Natural killer cell (primary cell): ENCODE data around the gene EMC8. TPM values are rescaled to one million over a fixed set of nuclear protein-coding genes. Genes with fewer than 3 reads are reported as not detected.

Experiments
- ATAC-seq, 3 donors: fragments of 150-1000 bp in 2 of 3; fragments of 200-7000 bp in 1 of 3; cut with Tn5 transposase; 1 replicate in 1 of 3; 2 replicates in 2 of 3; pipeline ENCODE4 v1.10.0; 2021; ENCODE audit warnings: mild to moderate bottlenecking in 2 of 3, moderate library complexity in 2 of 3
- DNase-seq, 2 donors: peaks; one replicate each; pipeline versions ENCODE4 v3.0.0 to v3.0.0-alpha.2; 2013 to 2021; ENCODE audit warnings: mixed read lengths in 1 of 2
- H3K27ac ChIP-seq: one replicate; pipeline ENCODE4 v1.5.1; 2013; ENCODE audit warnings: mild to moderate bottlenecking, low read length
- H3K27me3 ChIP-seq: one replicate; pipeline ENCODE4 v1.6.1; 2013; ENCODE audit warnings: low read length; ENCODE audit not compliant: control insufficient read depth, insufficient read depth
- H3K36me3 ChIP-seq: one replicate; pipeline ENCODE4 v1.6.1; 2013; ENCODE audit warnings: low read length; ENCODE audit not compliant: control insufficient read depth, insufficient read depth
- H3K4me1 ChIP-seq: one replicate; pipeline ENCODE4 v1.6.1; 2013; ENCODE audit warnings: low read length; ENCODE audit not compliant: control insufficient read depth, insufficient read depth
- H3K4me3 ChIP-seq: one replicate; pipeline ENCODE4 v1.5.1; 2013; ENCODE audit warnings: low read length
- H3K9me3 ChIP-seq: one replicate; pipeline ENCODE4 v1.6.1; 2013; ENCODE audit warnings: low read length; ENCODE audit not compliant: control insufficient read depth, insufficient read depth
- H3K27ac Mint-ChIP-seq, 2 donors: one replicate each; pipeline ENCODE4 v1.8.0; 2022; ENCODE audit warnings: mild to moderate bottlenecking in 2 of 2, mixed read lengths in 2 of 2, moderate library complexity in 1 of 2
- H3K27me3 Mint-ChIP-seq, 2 donors: one replicate each; pipeline ENCODE4 v1.8.0; 2022; ENCODE audit warnings: low read depth in 2 of 2, mixed read lengths in 2 of 2
- H3K36me3 Mint-ChIP-seq: one replicate; pipeline ENCODE4 v1.8.0; 2022; ENCODE audit warnings: mixed read lengths
- H3K4me1 Mint-ChIP-seq, 2 donors: one replicate each; pipeline ENCODE4 v1.8.0; 2022; ENCODE audit warnings: mixed read lengths in 2 of 2
- H3K4me3 Mint-ChIP-seq: one replicate; pipeline ENCODE4 v1.8.0; 2022; ENCODE audit warnings: mild to moderate bottlenecking, moderate library complexity, mixed read lengths
- H3K9me3 Mint-ChIP-seq, 2 donors: one replicate each; pipeline ENCODE4 v1.8.0; 2022; ENCODE audit warnings: mixed read lengths in 2 of 2
- WGBS: methylation state at CpG from one replicate; pipeline ENCODE4 v1.1.7; 2013; ENCODE audit warnings: missing lambda C conversion rate; ENCODE audit not compliant: insufficient coverage; 5-methylcytosine and 5-hydroxymethylcytosine counted together
- intact Hi-C: fragments of 100-400 bp; cut with micrococcal nuclease; formaldehyde crosslinking; loops from one replicate; pipeline ENCODE4 v1.14.2; 2022
- total RNA-seq, 4 donors: library from RNA; stranded (reverse); fragments of 120-200 nt in 1 of 4; gene quantifications; one replicate each; pipeline versions ENCODE4 v1.2.3 to v1.2.4, GENCODE V29; 2013 to 2022
- TF ChIP-seq, protein P1 (sequence below): fragments of 200-600 bp; IDR thresholded peaks from one replicate; pipeline ENCODE4 v1.8.0; 2022; ENCODE audit warnings: antibody characterized with exemption

The EMC8 gene
- total RNA-seq, 3 donors from 2014 or later (not counting 1 experiment from before 2014, with no cell fraction given): 21.2 to 26.4 (median 24.1) TPM

DNA sequence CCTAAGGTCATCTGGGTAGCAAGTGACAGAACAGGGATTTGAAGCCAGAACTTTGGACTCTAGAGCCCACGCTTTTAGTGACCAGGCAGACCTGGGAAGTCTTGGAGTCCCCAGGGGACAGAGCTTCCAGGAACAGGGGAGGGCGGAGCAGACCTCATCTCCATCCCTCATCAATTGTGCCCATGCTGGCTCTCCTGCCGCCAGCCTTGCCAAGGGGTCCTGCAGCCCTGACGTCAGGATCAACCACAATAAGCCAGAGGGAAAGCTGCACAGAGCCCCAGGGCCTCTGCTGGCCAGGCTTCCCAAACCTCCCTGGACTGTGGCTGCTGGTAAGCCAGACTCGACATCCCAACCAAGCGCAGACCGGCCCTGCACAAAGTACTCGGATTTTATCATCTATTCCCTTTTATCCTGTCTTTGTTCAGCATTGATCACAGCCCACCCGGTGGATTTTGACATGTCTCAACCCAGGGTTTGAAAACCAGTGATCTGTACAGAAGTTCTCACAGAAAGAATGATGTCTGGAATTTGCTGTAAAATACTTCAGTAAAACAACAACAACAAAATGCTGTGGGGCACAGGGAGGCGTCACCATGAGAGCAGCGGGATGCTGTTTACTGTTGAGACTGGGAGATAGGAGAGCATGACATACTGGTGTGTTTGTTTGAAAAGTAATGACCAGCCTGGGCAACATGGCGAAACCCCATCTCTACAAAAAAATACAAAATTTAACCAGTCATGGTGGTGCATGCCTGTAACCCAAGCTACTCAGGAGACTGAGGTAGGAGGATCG, 60.2 kb downstream of the EMC8 start:
- Histone ChIP-seq H3K36me3 (no peaks in the 10 kb centered on the region), H3K4me3 (no peak overlapping the region), H3K4me1 (peaks cover 27% of the 10 kb centered on the region), H3K27me3 (no peaks in the 10 kb centered on the region), H3K9me3 (no peaks in the 10 kb centered on the region), H3K27ac (no peak overlapping the region)
- Mint-ChIP-seq H3K4me1 (peaks cover 16 to 18% of the 10 kb centered on the region in 2 donors), H3K36me3 (no peaks in the 10 kb centered on the region), H3K9me3 (no peaks in the 10 kb centered on the region), H3K4me3 (no peak overlapping the region), H3K27ac (no peak overlapping the region), H3K27me3 (peaks cover 0 to 9% of the 10 kb centered on the region in 2 donors)
- DNase-seq: no peak
- 81% methylated on average over 10 of the region's 13 CpGs for WGBS
- no peak for ATAC-seq
- TF ChIP-seq, protein P1, sequence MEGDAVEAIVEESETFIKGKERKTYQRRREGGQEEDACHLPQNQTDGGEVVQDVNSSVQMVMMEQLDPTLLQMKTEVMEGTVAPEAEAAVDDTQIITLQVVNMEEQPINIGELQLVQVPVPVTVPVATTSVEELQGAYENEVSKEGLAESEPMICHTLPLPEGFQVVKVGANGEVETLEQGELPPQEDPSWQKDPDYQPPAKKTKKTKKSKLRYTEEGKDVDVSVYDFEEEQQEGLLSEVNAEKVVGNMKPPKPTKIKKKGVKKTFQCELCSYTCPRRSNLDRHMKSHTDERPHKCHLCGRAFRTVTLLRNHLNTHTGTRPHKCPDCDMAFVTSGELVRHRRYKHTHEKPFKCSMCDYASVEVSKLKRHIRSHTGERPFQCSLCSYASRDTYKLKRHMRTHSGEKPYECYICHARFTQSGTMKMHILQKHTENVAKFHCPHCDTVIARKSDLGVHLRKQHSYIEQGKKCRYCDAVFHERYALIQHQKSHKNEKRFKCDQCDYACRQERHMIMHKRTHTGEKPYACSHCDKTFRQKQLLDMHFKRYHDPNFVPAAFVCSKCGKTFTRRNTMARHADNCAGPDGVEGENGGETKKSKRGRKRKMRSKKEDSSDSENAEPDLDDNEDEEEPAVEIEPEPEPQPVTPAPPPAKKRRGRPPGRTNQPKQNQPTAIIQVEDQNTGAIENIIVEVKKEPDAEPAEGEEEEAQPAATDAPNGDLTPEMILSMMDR: no peak
- intact Hi-C loops: no loop called here

DNA sequence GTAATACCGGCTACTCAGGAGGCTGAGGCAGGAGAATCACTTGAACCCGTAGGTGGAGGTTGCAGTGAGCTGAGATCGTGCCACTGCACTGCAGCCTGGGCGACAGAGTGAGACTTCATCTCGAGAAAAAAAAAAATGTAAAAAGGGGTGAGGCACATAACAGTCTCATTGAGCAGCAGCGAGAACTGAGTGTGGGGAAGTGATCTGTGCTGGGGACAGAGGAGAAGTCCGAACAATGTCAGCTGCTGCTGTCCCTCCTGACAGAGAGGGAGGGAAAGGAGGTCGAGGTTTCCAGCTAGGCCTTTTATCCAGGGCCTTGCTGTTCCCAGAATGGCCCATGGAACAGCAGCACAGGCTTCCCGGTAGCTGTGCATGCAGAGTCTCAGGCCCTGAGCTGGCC, 62.4 kb downstream of the EMC8 start:
- Mint-ChIP-seq H3K27ac (no peak overlapping the region), H3K36me3 (no peaks in the 10 kb centered on the region), H3K4me1 (peaks cover 16 to 18% of the 10 kb centered on the region in 2 donors), H3K9me3 (no peaks in the 10 kb centered on the region), H3K4me3 (no peak overlapping the region), H3K27me3 (peaks cover 0 to 9% of the 10 kb centered on the region in 2 donors)
- TF ChIP-seq, protein P1: no peak
- Histone ChIP-seq H3K36me3 (no peaks in the 10 kb centered on the region), H3K9me3 (no peaks in the 10 kb centered on the region), H3K4me1 (peaks cover 34% of the 10 kb centered on the region), H3K4me3 (no peak overlapping the region), H3K27ac (no peak overlapping the region), H3K27me3 (no peaks in the 10 kb centered on the region)
- intact Hi-C loops: no loop called here
- DNase-seq: no peak
- no peak for ATAC-seq
- 81% methylated on average over 9 of the region's 9 CpGs for WGBS

DNA sequence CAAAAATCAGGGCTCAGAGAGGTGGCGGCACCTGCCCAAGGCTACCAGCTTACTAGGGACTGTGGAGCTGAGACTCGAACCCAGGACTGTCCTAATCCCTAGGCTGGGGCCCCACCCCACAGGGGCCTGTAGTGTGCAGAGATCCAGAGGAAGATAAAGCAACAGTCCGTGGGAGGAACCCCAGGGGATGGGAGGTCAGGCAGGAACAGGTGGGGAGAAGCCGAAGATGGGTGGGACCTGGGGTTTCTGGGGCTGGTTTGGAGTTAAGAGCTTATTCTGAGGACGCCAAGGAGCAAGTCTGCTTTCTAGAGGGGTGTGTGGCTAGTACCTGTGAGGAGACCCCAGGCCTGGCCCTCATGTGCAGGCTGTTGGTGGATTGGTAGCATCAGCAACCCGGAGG, 63.4 kb downstream of the EMC8 start:
- peaks cover 0 to 9% of the 10 kb centered on the region in 2 donors for H3K27me3 Mint-ChIP-seq
- H3K4me3 Mint-ChIP-seq: peak overlapping the region; percentile 77
- peaks cover 16 to 18% of the 10 kb centered on the region in 2 donors for H3K4me1 Mint-ChIP-seq
- no peaks in the 10 kb centered on the region for H3K36me3 Mint-ChIP-seq
- H3K27me3 ChIP-seq: no peaks in the 10 kb centered on the region
- H3K9me3 ChIP-seq: no peaks in the 10 kb centered on the region
- H3K27ac Mint-ChIP-seq: peak overlapping the region in 1 of 2 donors; percentile 66
- intact Hi-C loops: no loop called here
- no peak overlapping the region for H3K27ac ChIP-seq
- WGBS: 63% methylated on average over 6 of the region's 6 CpGs
- ATAC-seq (no peak), DNase-seq (no peak)
- no peaks in the 10 kb centered on the region for H3K36me3 ChIP-seq
- H3K4me1 ChIP-seq: peaks cover 34% of the 10 kb centered on the region
- no peak overlapping the region for H3K4me3 ChIP-seq
- no peaks in the 10 kb centered on the region for H3K9me3 Mint-ChIP-seq
- TF ChIP-seq, protein P1: no peak
